ENCODE results near the gene RNF213. TPM values are rescaled to one million over a fixed set of nuclear protein-coding genes. Genes with fewer than 3 reads are reported as not detected.

Gene RNF213
- total and polyA plus RNA-seq, 4 donors = 18.2 to 104 (median 33.5) TPM

DNA sequence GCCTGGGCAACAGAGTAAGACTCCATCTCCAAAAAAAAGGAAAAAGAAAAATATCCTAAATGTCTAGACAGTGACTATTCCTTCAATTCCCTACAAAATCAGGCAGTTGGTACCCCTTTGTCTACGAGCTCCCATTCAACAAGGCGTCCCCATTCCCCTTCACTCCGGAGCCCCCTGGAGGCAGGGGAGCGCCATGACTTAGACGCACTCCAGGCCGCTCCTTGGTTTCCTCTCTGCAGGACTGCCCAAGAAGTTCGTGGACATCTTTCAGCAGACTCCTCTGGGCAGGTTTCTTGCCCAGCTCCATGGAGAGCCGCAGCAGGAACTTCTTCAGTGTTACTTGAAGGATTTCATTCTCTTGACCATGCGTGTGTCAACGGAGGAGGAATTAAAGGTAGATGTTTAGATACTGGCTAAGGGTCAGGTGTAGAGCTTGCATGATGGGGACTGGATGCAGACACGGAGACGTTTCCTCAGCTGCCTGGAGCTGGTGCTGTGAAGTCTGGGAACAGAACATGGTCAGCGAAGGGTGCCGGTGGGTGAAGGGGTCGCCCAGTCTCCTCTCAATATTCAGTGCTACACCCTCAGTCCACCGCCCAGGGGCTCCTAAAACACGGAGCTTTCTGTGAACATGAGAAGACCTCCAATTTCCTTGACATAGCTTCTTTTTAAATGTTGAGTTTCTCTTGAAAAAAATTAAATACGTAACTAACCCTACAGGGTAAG is 101.0 kb downstream of the RNF213 start:
- Histone ChIP-seq H3K27me3 (ENCODE audit: control insufficient read depth in 4 of 4, insufficient read depth in 4 of 4, low read length in 3 of 4) (no peaks in the 10 kb centered on the region), H3K36me3 (ENCODE audit: control insufficient read depth in 4 of 4, insufficient read depth in 3 of 4, low read depth in 1 of 4, low read length in 3 of 4) (peaks cover 18 to 80% (median 75%) of the 10 kb centered on the region in 4 donors), H3K27ac (ENCODE audit: low read depth in 1 of 2, low read length in 2 of 2) (no peak overlapping the region), H3K4me3 (ENCODE audit: low read depth in 1 of 3, low read length in 3 of 3) (no peak overlapping the region), H3K9ac (ENCODE audit: low read depth in 1 of 2, low read length in 2 of 2) (no peak overlapping the region), H3K9me3 (ENCODE audit: control insufficient read depth in 4 of 4, low read length in 3 of 4) (no peaks in the 10 kb centered on the region), H3K4me1 (ENCODE audit: control insufficient read depth in 4 of 4, insufficient read depth in 4 of 4, low read length in 3 of 4) (no peaks in the 10 kb centered on the region)
- DNase-seq (ENCODE audit: low spot score) = no peak
- no peak for TF ChIP-seq TAF1 (conservative IDR thresholded peaks at IDR 0.05)
- peak in 1 of 2 donors; percentile 53 for TF ChIP-seq RAD21 (IDR thresholded peaks at IDR 0.05)
- no peak for TF ChIP-seq FOXA2 (IDR thresholded peaks at IDR 0.05)
- TF ChIP-seq, protein P1, sequence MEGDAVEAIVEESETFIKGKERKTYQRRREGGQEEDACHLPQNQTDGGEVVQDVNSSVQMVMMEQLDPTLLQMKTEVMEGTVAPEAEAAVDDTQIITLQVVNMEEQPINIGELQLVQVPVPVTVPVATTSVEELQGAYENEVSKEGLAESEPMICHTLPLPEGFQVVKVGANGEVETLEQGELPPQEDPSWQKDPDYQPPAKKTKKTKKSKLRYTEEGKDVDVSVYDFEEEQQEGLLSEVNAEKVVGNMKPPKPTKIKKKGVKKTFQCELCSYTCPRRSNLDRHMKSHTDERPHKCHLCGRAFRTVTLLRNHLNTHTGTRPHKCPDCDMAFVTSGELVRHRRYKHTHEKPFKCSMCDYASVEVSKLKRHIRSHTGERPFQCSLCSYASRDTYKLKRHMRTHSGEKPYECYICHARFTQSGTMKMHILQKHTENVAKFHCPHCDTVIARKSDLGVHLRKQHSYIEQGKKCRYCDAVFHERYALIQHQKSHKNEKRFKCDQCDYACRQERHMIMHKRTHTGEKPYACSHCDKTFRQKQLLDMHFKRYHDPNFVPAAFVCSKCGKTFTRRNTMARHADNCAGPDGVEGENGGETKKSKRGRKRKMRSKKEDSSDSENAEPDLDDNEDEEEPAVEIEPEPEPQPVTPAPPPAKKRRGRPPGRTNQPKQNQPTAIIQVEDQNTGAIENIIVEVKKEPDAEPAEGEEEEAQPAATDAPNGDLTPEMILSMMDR (IDR thresholded peaks at IDR 0.05; ENCODE audit: low read depth, low read length, missing input control) = peak; percentile 16
- no peak for TF ChIP-seq EGR1 (IDR thresholded peaks at IDR 0.05; ENCODE audit: low read depth in 2 of 2)
- 92% methylated on average over 18 of the region's 18 CpGs for WGBS

DNA sequence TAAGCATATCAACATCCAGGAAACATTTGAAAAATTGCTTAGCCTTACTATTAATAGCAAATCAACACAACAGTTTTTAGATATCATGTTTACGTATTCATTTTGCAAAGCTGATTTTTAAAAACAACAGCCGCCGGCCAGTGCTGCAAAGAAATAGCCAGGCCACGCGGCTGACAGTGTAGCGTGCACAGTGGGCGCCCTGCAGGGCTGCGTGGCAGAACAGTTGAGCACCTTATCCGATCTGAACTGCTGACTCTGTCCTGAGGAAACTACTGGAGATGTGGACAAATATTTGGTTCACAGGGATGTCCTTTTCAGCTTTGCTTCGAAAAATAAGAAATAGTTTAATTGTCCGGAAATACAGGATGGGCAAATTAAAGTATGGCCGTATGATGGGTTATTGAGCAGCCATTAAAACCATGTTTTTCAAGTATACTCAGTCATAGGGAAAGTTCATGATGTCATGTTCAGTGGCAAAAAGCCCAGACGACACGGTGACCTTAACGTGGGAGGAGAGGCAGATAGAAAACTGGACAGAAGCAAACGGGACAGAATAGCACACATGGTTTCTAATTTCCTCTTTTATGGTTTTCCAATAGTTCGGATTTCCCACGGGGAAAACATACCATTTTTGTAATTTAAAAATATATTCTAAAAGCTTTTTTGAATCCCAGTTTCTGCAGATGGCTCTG is 101.9 kb downstream of the RNF213 start:
- no peak for DNase-seq (ENCODE audit: low spot score)
- 61% methylated on average over 18 of the region's 18 CpGs for WGBS
- no peaks in the 10 kb centered on the region for H3K27me3 ChIP-seq (ENCODE audit: control insufficient read depth in 4 of 4, insufficient read depth in 4 of 4, low read length in 3 of 4)
- no peaks in the 10 kb centered on the region for H3K4me1 ChIP-seq (ENCODE audit: control insufficient read depth in 4 of 4, insufficient read depth in 4 of 4, low read length in 3 of 4)
- TF ChIP-seq SP1 (IDR thresholded peaks at IDR 0.05) (no peak), NR2F2 (IDR thresholded peaks at IDR 0.05) (no peak)
- no peak overlapping the region for H3K4me3 ChIP-seq (ENCODE audit: low read depth in 1 of 3, low read length in 3 of 3)
- H3K9ac ChIP-seq (ENCODE audit: low read depth in 1 of 2, low read length in 2 of 2) = no peak overlapping the region
- H3K9me3 ChIP-seq (ENCODE audit: control insufficient read depth in 4 of 4, low read length in 3 of 4) = no peaks in the 10 kb centered on the region
- H3K27ac ChIP-seq (ENCODE audit: low read depth in 1 of 2, low read length in 2 of 2) = peak overlapping the region in 1 of 2 donors; percentile 16
- H3K36me3 ChIP-seq (ENCODE audit: control insufficient read depth in 4 of 4, insufficient read depth in 3 of 4, low read depth in 1 of 4, low read length in 3 of 4) = peaks cover 21 to 85% (median 78%) of the 10 kb centered on the region in 4 donors

DNA sequence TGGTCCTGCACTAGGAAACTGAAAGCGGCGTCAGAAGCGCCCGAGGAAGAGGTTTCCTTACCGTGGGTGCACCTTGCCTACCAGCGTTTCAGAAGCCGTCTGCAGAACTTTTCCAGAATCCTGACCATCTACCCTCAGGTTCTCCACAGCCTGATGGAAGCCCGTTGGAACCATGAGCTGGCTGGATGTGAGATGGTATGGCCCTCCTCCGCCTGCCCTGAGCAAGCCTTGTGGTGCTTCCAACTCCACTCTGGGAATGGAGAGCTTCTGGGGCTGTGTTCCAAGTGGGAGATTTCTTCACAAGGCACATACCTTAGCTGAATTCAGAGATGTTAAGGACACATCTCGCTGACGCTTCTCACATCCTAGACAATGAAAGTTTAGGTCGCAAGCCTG is 102.5 kb downstream of the RNF213 start:
- H3K27me3 ChIP-seq (ENCODE audit: control insufficient read depth in 4 of 4, insufficient read depth in 4 of 4, low read length in 3 of 4) = no peaks in the 10 kb centered on the region
- DNase-seq (ENCODE audit: low spot score) = no peak
- H3K27ac ChIP-seq (ENCODE audit: low read depth in 1 of 2, low read length in 2 of 2) = peak overlapping the region in 1 of 2 donors; percentile 16
- H3K4me3 ChIP-seq (ENCODE audit: low read depth in 1 of 3, low read length in 3 of 3) = no peak overlapping the region
- H3K9ac ChIP-seq (ENCODE audit: low read depth in 1 of 2, low read length in 2 of 2) = no peak overlapping the region
- H3K9me3 ChIP-seq (ENCODE audit: control insufficient read depth in 4 of 4, low read length in 3 of 4) = no peaks in the 10 kb centered on the region
- H3K4me1 ChIP-seq (ENCODE audit: control insufficient read depth in 4 of 4, insufficient read depth in 4 of 4, low read length in 3 of 4) = no peaks in the 10 kb centered on the region
- H3K36me3 ChIP-seq (ENCODE audit: control insufficient read depth in 4 of 4, insufficient read depth in 3 of 4, low read depth in 1 of 4, low read length in 3 of 4) = peaks cover 19 to 86% (median 79%) of the 10 kb centered on the region in 4 donors
- WGBS = 92% methylated on average over 12 of the region's 12 CpGs
- TF ChIP-seq, protein P1 (IDR thresholded peaks at IDR 0.05; ENCODE audit: low read depth, low read length, missing input control) = no peak
- TF ChIP-seq SP1 (IDR thresholded peaks at IDR 0.05) (no peak), GABPA (IDR thresholded peaks at IDR 0.05 in 1 of 2, conservative IDR thresholded peaks at IDR 0.05 in 1 of 2) (no peak), HNF4G (IDR thresholded peaks at IDR 0.05) (no peak), FOXA1 (IDR thresholded peaks at IDR 0.05) (no peak), YY1 (IDR thresholded peaks at IDR 0.05) (no peak), JUND (IDR thresholded peaks at IDR 0.05) (no peak), EGR1 (IDR thresholded peaks at IDR 0.05; ENCODE audit: low read depth in 2 of 2) (no peak), NR2F2 (IDR thresholded peaks at IDR 0.05) (no peak), TAF1 (conservative IDR thresholded peaks at IDR 0.05) (no peak)
- TF ChIP-seq, protein P2, sequence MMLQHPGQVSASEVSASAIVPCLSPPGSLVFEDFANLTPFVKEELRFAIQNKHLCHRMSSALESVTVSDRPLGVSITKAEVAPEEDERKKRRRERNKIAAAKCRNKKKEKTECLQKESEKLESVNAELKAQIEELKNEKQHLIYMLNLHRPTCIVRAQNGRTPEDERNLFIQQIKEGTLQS (IDR thresholded peaks at IDR 0.05) = no peak
- TF ChIP-seq, protein P3, sequence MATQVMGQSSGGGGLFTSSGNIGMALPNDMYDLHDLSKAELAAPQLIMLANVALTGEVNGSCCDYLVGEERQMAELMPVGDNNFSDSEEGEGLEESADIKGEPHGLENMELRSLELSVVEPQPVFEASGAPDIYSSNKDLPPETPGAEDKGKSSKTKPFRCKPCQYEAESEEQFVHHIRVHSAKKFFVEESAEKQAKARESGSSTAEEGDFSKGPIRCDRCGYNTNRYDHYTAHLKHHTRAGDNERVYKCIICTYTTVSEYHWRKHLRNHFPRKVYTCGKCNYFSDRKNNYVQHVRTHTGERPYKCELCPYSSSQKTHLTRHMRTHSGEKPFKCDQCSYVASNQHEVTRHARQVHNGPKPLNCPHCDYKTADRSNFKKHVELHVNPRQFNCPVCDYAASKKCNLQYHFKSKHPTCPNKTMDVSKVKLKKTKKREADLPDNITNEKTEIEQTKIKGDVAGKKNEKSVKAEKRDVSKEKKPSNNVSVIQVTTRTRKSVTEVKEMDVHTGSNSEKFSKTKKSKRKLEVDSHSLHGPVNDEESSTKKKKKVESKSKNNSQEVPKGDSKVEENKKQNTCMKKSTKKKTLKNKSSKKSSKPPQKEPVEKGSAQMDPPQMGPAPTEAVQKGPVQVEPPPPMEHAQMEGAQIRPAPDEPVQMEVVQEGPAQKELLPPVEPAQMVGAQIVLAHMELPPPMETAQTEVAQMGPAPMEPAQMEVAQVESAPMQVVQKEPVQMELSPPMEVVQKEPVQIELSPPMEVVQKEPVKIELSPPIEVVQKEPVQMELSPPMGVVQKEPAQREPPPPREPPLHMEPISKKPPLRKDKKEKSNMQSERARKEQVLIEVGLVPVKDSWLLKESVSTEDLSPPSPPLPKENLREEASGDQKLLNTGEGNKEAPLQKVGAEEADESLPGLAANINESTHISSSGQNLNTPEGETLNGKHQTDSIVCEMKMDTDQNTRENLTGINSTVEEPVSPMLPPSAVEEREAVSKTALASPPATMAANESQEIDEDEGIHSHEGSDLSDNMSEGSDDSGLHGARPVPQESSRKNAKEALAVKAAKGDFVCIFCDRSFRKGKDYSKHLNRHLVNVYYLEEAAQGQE (IDR thresholded peaks at IDR 0.05) = no peak
- TF ChIP-seq, protein P4, sequence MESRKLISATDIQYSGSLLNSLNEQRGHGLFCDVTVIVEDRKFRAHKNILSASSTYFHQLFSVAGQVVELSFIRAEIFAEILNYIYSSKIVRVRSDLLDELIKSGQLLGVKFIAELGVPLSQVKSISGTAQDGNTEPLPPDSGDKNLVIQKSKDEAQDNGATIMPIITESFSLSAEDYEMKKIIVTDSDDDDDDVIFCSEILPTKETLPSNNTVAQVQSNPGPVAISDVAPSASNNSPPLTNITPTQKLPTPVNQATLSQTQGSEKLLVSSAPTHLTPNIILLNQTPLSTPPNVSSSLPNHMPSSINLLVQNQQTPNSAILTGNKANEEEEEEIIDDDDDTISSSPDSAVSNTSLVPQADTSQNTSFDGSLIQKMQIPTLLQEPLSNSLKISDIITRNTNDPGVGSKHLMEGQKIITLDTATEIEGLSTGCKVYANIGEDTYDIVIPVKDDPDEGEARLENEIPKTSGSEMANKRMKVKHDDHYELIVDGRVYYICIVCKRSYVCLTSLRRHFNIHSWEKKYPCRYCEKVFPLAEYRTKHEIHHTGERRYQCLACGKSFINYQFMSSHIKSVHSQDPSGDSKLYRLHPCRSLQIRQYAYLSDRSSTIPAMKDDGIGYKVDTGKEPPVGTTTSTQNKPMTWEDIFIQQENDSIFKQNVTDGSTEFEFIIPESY (IDR thresholded peaks at IDR 0.05) = no peak
- TF ChIP-seq, protein P5, sequence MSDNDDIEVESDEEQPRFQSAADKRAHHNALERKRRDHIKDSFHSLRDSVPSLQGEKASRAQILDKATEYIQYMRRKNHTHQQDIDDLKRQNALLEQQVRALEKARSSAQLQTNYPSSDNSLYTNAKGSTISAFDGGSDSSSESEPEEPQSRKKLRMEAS (IDR thresholded peaks at IDR 0.05) = no peak

All from liver (tissue), 9 donors.